Posterior vena cava (tissue), 2 donors: ENCODE data around the gene COL8A1. TPM values are rescaled to one million over a fixed set of nuclear protein-coding genes. Genes with fewer than 3 reads are reported as not detected.
"Not testable (repeated sequence)": the region's sequence is repeated elsewhere in the genome, so short reads cannot be mapped to it uniquely, and the experiment has no call there.

ENCODE experiments used
- DNase-seq: peaks from one replicate; pipeline ENCODE4 v3.0.0-alpha.2; 2020; ENCODE audit warnings: low spot score
- intact Hi-C, 2 donors: fragments of 100-400 bp; cut with DNase I; formaldehyde crosslinking; loops; one replicate each; pipeline versions ENCODE4 v1.14.1 to v1.14.2; 2022 to 2023
- total RNA-seq, 2 donors: library from RNA; stranded (reverse); fragmentation: NEBNext Ultra II Directional; extraction: Animal tissue kit (Norgen Biotek cat#: 25700); gene quantifications; one replicate each; pipeline ENCODE4 v1.2.1, GENCODE V29; 2021
- donor health status: DM: yes; HTN: yes; CAD: no.
- donor health status: DM: yes; HTN: yes; CAD: no.

Gene COL8A1
- total RNA-seq, 2 donors from 2014 or later: 80.6 to 105 TPM

- intact Hi-C loops: no loop called here
Measured at GRCh38 chr3:99731499-99731898, 93.1 kb downstream of the COL8A1 start.

GRCh38 chr3:99740371-99740770 is 102.0 kb downstream of the COL8A1 start:
- DNase-seq, intact Hi-C loops: not testable (repeated sequence)

More at GRCh38 chr3:99731499-99731898, 93.1 kb downstream of the COL8A1 start:
- DNase-seq: no peak

- DNase-seq: no peak
- intact Hi-C loops: no loop called here
Measured at GRCh38 chr3:99741588-99741987, 103.2 kb downstream of the COL8A1 start.

GRCh38 chr3:99747915-99748314 is 109.5 kb downstream of the COL8A1 start:
- intact Hi-C loops: no loop called here

GRCh38 chr3:99751649-99752048 is 113.3 kb downstream of the COL8A1 start:
- intact Hi-C loops: loop anchor here in 1 of 2 donors (10.0 kb wide), 1 partner anchor 727 kb away; no protein-coding TSS in a partner anchor
- DNase-seq: no peak

More at GRCh38 chr3:99747915-99748314, 109.5 kb downstream of the COL8A1 start:
- DNase-seq: no peak

GRCh38 chr3:99753268-99753975 is 115.0 kb downstream of the COL8A1 start:
- intact Hi-C loops: loop anchor here in 1 of 2 donors (10.0 kb wide), 1 partner anchor 729 kb away; no protein-coding TSS in a partner anchor
- DNase-seq: no peak

- DNase-seq: no peak
- intact Hi-C loops: loop anchor here (5.0 to 10.0 kb wide), 2 partner anchors 316 to 731 kb away; no protein-coding TSS in a partner anchor
Measured at GRCh38 chr3:99755831-99756230, 117.4 kb downstream of the COL8A1 start.

- intact Hi-C loops: loop anchor here (5.0 to 10.0 kb wide), 2 partner anchors 314 to 733 kb away; no protein-coding TSS in a partner anchor
- DNase-seq: no peak
Measured at GRCh38 chr3:99757966-99758365, 119.6 kb downstream of the COL8A1 start.

- intact Hi-C loops: loop anchor here (5.0 to 10.0 kb wide), 2 partner anchors 314 to 734 kb away; no protein-coding TSS in a partner anchor
- DNase-seq: no peak
Measured at GRCh38 chr3:99758502-99759177, 120.2 kb downstream of the COL8A1 start.

- no peak for DNase-seq
- intact Hi-C loops: no loop called here
Measured at GRCh38 chr3:99760031-99760430, 121.6 kb downstream of the COL8A1 start.

- intact Hi-C loops: no loop called here
- DNase-seq: no peak
Measured at GRCh38 chr3:99760629-99761028, 122.2 kb downstream of the COL8A1 start.

- intact Hi-C loops: no loop called here
- no peak for DNase-seq
Measured at GRCh38 chr3:99761415-99762165, 123.2 kb downstream of the COL8A1 start.

- intact Hi-C loops: no loop called here
- no peak for DNase-seq
Measured at GRCh38 chr3:99762901-99763300, 124.5 kb downstream of the COL8A1 start.

- intact Hi-C loops: no loop called here
Measured at GRCh38 chr3:99764377-99764776, 126.0 kb downstream of the COL8A1 start.

GRCh38 chr3:99765042-99765942 is 126.9 kb downstream of the COL8A1 start:
- no peak for DNase-seq
- intact Hi-C loops: no loop called here

More at GRCh38 chr3:99764377-99764776, 126.0 kb downstream of the COL8A1 start:
- DNase-seq: no peak

- intact Hi-C loops: no loop called here
- DNase-seq: no peak
Measured at GRCh38 chr3:99767291-99767690, 128.9 kb downstream of the COL8A1 start.

- intact Hi-C loops: no loop called here
Measured at GRCh38 chr3:99768126-99768525, 129.7 kb downstream of the COL8A1 start.

GRCh38 chr3:99768808-99769501 is 130.6 kb downstream of the COL8A1 start:
- DNase-seq: no peak
- intact Hi-C loops: no loop called here

More at GRCh38 chr3:99768126-99768525, 129.7 kb downstream of the COL8A1 start:
- DNase-seq: no peak
